ENCODE measurements around the gene ERC2. TPM values are rescaled to one million over a fixed set of nuclear protein-coding genes. Genes with fewer than 3 reads are reported as not detected.

ERC2 gene
- total and polyA plus RNA-seq, 2 of the 8 experiments (the other 6 are each of a cell fraction or from before 2014, with no cell fraction given), result 16.4 to 22.8 TPM

GRCh38 chr3:56187051-56187450, 281.2 kb downstream of the ERC2 start:
- Histone ChIP-seq H3K79me1 (ENCODE audit: low read depth, low read length) (no peaks in the 10 kb centered on the region), H2BK12ac (ENCODE audit: low read depth, low read length) (no peak overlapping the region), H3K27ac (ENCODE audit: low read depth, low read length) (no peak overlapping the region), H3K79me2 (ENCODE audit: control insufficient read depth in 1 of 2, insufficient read depth in 2 of 2, low read length in 2 of 2) (no peaks in the 10 kb centered on the region), H3K23ac (ENCODE audit: insufficient read length) (no peak overlapping the region), H3K27me3 (replicated peaks in 1 of 4; ENCODE audit: control insufficient read depth in 3 of 4, extremely low read depth in 1 of 4, insufficient read depth in 3 of 4, low read length in 3 of 4) (0 out of 7 replicates have a peak, but pooled peaks cover 0 to 2% (median 0%) of the 10 kb centered on the region in 4 experiments), H4K91ac (replicated peaks; ENCODE audit: insufficient read length, low read length) (no peak overlapping the region), H3K14ac (ENCODE audit: insufficient read length) (no peak overlapping the region), H3K4me3 (ENCODE audit: extremely low read depth in 1 of 4, insufficient read depth in 2 of 4, low read depth in 3 of 4, low read length in 4 of 4) (no peak overlapping the region), H3K9me3 (ENCODE audit: insufficient read depth in 2 of 2, low read depth in 1 of 2, low read length in 1 of 2) (no peaks in the 10 kb centered on the region), H4K8ac (ENCODE audit: extremely low read depth, insufficient read depth, low read length) (no peak overlapping the region), H3K18ac (ENCODE audit: extremely low read depth, low read length) (no peak overlapping the region), H2BK120ac (replicated peaks; ENCODE audit: low read depth, low read length) (no peak overlapping the region), H3K9ac (replicated peaks in 1 of 4; ENCODE audit: extremely low read depth in 1 of 4, low read depth in 3 of 4, low read length in 3 of 4) (no peak overlapping the region), H3K56ac (replicated peaks; ENCODE audit: insufficient read length, low read depth, low read length) (no peak overlapping the region), H2BK5ac (ENCODE audit: low read depth, low read length) (no peak overlapping the region), H4K5ac (ENCODE audit: insufficient read length, low read depth, low read length) (no peak overlapping the region), H2BK20ac (ENCODE audit: low read length) (no peak overlapping the region), H2AK5ac (ENCODE audit: low read depth, low read length) (no peak overlapping the region), H3K4me1 (replicated peaks in 1 of 4; ENCODE audit: control insufficient read depth in 3 of 4, insufficient read depth in 4 of 4, low read length in 3 of 4) (no peaks in the 10 kb centered on the region), H3K23me2 (ENCODE audit: low read depth, low read length) (no peaks in the 10 kb centered on the region; the same call in 1 of the 2 replicates), H3K4ac (replicated peaks; ENCODE audit: insufficient read length, low read depth, low read length) (no peak overlapping the region), H4K20me1 (replicated peaks in 1 of 2; ENCODE audit: control insufficient read depth in 1 of 2, insufficient read depth in 2 of 2, low read length in 2 of 2) (no peaks in the 10 kb centered on the region), H2AFZ (ENCODE audit: low read length) (no peak overlapping the region), H2BK15ac (ENCODE audit: low read length) (no peak overlapping the region), H3K36me3 (ENCODE audit: control insufficient read depth in 2 of 4, insufficient read depth in 4 of 4, low read length in 3 of 4) (no peaks in the 10 kb centered on the region), H3K4me2 (ENCODE audit: insufficient read depth in 1 of 2, low read depth in 2 of 2, low read length in 2 of 2) (no peak overlapping the region)
- WGBS, 2 experiments (ENCODE audit: extremely low coverage in 1 of 2, insufficient coverage in 1 of 2, insufficient read length in 1 of 2, insufficient replicate concordance in 2 of 2, low coverage in 1 of 2, low lambda C conversion rate in 2 of 2, missing lambda C conversion rate in 1 of 2), result 97% methylated on average over 2 of the region's 2 CpGs; no CpG with 5 or more reads in 1 of the 2 experiments
- TF ChIP-seq, protein P1, sequence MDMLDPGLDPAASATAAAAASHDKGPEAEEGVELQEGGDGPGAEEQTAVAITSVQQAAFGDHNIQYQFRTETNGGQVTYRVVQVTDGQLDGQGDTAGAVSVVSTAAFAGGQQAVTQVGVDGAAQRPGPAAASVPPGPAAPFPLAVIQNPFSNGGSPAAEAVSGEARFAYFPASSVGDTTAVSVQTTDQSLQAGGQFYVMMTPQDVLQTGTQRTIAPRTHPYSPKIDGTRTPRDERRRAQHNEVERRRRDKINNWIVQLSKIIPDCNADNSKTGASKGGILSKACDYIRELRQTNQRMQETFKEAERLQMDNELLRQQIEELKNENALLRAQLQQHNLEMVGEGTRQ (IDR thresholded peaks at IDR 0.05; ENCODE audit: low read length), result no peak
- TF ChIP-seq GTF2F1 (IDR thresholded peaks at IDR 0.05; ENCODE audit: borderline replicate concordance, low read depth, low read length), result no peak
- no peak for TF ChIP-seq KDM1A (IDR thresholded peaks at IDR 0.05; ENCODE audit: borderline replicate concordance, low read length)
- no peak for TF ChIP-seq CHD2 (IDR thresholded peaks at IDR 0.05; ENCODE audit: low read length)
- no peak for TF ChIP-seq KDM4A (IDR thresholded peaks at IDR 0.05; ENCODE audit: low read depth, low read length, severe bottlenecking)
- no peak for TF ChIP-seq NANOG (IDR thresholded peaks at IDR 0.05; ENCODE audit: insufficient read depth, low read depth, low read length, poor library complexity, severe bottlenecking)
- no peak for TF ChIP-seq SRF (IDR thresholded peaks at IDR 0.05; ENCODE audit: low read depth, low read length)
- FAIRE-seq (no peak), DNase-seq (ENCODE audit: low read depth in 1 of 2, low spot score in 2 of 2) (no peak)
- ChIA-PET CTCF (ENCODE audit: partially characterized antibody) (no interaction called here), POLR2A (ENCODE audit: partially characterized antibody) (no interaction called here)

Measured in H1 (cell line).